Dendritic cell treated with granulocyte-macrophage colony-stimulating factor and Interleukin-4, amounts not matched to agents 40 ng/mL and 50 ng/mL, for 4 days (primary cell): ENCODE measurements around the gene GCNT1.

Experiments used
- H3K27ac Mint-ChIP-seq: one replicate; pipeline ENCODE4 v1.8.0; 2022; ENCODE audit warnings: mild to moderate bottlenecking, mixed read lengths
- H3K27me3 Mint-ChIP-seq: one replicate; pipeline ENCODE4 v1.8.0; 2022; ENCODE audit warnings: mild to moderate bottlenecking, mixed read lengths
- H3K36me3 Mint-ChIP-seq: one replicate; pipeline ENCODE4 v1.8.0; 2022; ENCODE audit warnings: low read depth, mixed read lengths
- H3K4me1 Mint-ChIP-seq: one replicate; pipeline ENCODE4 v1.8.0; 2022; ENCODE audit warnings: low read depth, mixed read lengths
- H3K4me3 Mint-ChIP-seq: one replicate; pipeline ENCODE4 v1.8.0; 2022; ENCODE audit warnings: mild to moderate bottlenecking, moderate library complexity, mixed read lengths
- H3K9me3 Mint-ChIP-seq: one replicate; pipeline ENCODE4 v1.8.0; 2022; ENCODE audit warnings: mixed read lengths
- intact Hi-C: fragments of 100-400 bp; cut with micrococcal nuclease; formaldehyde crosslinking; loops from one replicate; pipeline ENCODE4 v1.15.0; 2022

GCNT1 gene

DNA sequence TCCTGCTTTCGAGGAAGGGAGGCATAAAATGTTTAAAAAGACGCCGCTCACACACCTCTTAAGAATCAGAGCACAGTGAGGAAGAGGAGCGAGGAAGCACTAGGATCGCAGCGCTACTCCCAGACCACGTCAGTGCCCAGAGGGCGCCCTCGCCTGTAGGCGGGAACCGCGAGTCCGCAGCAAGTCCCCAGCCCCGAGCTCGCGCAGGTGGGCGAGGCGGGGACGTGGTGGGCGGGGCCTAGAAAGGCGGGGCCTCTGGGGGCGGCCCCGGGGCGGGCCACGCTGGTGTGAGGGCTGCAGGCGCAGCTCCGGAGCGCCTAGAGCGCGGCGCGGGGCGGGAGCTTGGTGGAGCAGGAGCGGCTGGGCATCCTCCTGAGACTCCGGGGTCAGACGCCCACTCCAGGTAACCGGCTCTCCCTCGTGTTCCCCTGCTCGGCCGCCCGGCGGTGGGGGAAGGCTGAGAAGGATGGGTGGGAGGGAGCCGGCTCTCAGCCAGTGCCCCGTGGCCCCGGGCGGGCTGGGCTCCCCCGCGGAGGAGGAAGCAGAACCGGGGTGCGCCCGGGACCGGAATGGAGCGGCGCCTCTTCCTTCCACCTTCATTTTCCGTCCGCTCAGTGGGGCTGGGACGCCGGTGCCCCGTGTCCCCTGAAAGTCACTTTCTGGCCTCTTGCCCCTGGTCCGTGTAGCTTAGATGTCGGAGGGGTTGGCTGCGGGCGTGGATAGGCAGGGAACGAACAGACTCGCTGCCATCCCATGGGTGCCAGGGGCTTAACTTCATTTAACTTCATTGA lies at the start of gene GCNT1:
Gene GCNT1 (plus strand): TSS at position 280 of the 791 bp plus-strand sequence. CDS start 43,200 bp downstream, outside the sequence.
- H3K27me3 Mint-ChIP-seq = no peaks in the 10 kb centered on the region
- peak within 1 kb of the TSS; percentile 96 for H3K27ac Mint-ChIP-seq
- H3K9me3 Mint-ChIP-seq = no peaks in the 10 kb centered on the region
- H3K36me3 Mint-ChIP-seq = peaks cover 47% of the 10 kb centered on the region
- intact Hi-C loops = loop anchor here (10.0 kb wide), 1 partner anchor 106 kb away; no protein-coding TSS in a partner anchor
- peak within 1 kb of the TSS; percentile 98 for H3K4me3 Mint-ChIP-seq
- peaks cover 31% of the 10 kb centered on the region for H3K4me1 Mint-ChIP-seq

DNA sequence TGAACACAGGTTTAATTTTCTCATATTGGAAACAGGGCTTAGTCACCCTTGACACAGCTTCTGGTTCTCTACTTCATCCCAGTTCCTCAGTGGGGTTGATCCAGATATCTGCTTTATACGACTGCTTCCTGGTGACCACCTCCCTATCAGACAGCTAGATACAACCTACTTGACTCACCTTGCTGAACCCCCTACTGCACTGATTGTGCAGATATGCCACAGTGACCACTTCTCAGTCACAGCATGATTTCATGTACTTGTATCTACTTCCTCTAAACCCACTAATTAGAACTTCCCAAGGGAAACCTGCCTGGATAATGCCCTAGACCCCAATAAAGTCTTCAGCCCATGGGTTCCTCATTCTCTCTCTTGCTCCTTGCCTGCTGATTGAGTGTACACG lies 46.3 kb upstream of the GCNT1 start:
- Mint-ChIP-seq H3K4me3 (no peak overlapping the region), H3K27me3 (no peaks in the 10 kb centered on the region), H3K9me3 (peaks cover 14% of the 10 kb centered on the region), H3K4me1 (peaks cover 13% of the 10 kb centered on the region), H3K27ac (no peak overlapping the region), H3K36me3 (peaks cover 9% of the 10 kb centered on the region)
- intact Hi-C loops = no loop called here

DNA sequence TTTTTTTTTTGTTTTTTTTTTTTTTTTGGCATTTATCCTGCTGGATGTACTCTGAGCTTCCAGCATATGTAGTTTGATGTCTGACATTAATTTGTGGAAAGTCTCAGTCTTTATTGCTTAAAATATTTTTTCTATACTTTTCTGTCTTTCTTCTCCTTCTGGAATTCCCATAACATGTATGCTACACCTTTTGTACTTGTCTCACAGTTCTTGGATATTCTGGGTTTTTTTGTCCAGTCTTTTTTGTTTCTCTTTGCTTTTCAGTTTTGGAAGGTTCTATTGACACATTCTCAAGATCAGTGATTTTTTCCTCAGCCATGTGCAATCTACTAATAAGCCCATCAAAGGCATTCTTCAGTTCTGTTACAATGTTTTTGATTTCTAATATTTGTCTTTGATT lies 45.3 kb upstream of the GCNT1 start:
- intact Hi-C loops = no loop called here
- Mint-ChIP-seq H3K36me3 (peaks cover 9% of the 10 kb centered on the region), H3K4me3 (no peak overlapping the region), H3K4me1 (peaks cover 9% of the 10 kb centered on the region), H3K27me3 (no peaks in the 10 kb centered on the region), H3K27ac (no peak overlapping the region), H3K9me3 (peaks cover 14% of the 10 kb centered on the region)

- Mint-ChIP-seq H3K36me3 (peaks cover 9% of the 10 kb centered on the region), H3K9me3 (peaks cover 14% of the 10 kb centered on the region), H3K4me3 (no peak overlapping the region), H3K4me1 (peaks cover 8% of the 10 kb centered on the region), H3K27ac (no peak overlapping the region), H3K27me3 (no peaks in the 10 kb centered on the region)
- intact Hi-C loops = no loop called here
Observed at GRCh38 chr9:76414661-76415060, 44.3 kb upstream of the GCNT1 start.

- Mint-ChIP-seq H3K36me3 (peaks cover 9% of the 10 kb centered on the region), H3K27ac (no peak overlapping the region), H3K4me1 (peaks cover 8% of the 10 kb centered on the region), H3K27me3 (no peaks in the 10 kb centered on the region), H3K4me3 (no peak overlapping the region), H3K9me3 (peaks cover 14% of the 10 kb centered on the region)
- intact Hi-C loops = no loop called here
Observed at GRCh38 chr9:76415154-76415553, 43.8 kb upstream of the GCNT1 start.

GRCh38 chr9:76415731-76416130 lies 43.3 kb upstream of the GCNT1 start:
- intact Hi-C loops = no loop called here
- Mint-ChIP-seq H3K4me3 (no peak overlapping the region), H3K27ac (no peak overlapping the region)

GRCh38 chr9:76417394-76417793 lies 41.6 kb upstream of the GCNT1 start:
- Mint-ChIP-seq H3K4me3 (no peak overlapping the region), H3K27ac (no peak overlapping the region), H3K9me3 (peaks cover 14% of the 10 kb centered on the region), H3K27me3 (no peaks in the 10 kb centered on the region), H3K4me1 (peaks cover 7% of the 10 kb centered on the region), H3K36me3 (peaks cover 9% of the 10 kb centered on the region)
- intact Hi-C loops = no loop called here

More at GRCh38 chr9:76415731-76416130, 43.3 kb upstream of the GCNT1 start:
- peaks cover 9% of the 10 kb centered on the region for H3K36me3 Mint-ChIP-seq
- H3K27me3 Mint-ChIP-seq = no peaks in the 10 kb centered on the region
- peaks cover 14% of the 10 kb centered on the region for H3K9me3 Mint-ChIP-seq
- H3K4me1 Mint-ChIP-seq = peaks cover 8% of the 10 kb centered on the region

GRCh38 chr9:76419782-76420380 lies 39.1 kb upstream of the GCNT1 start:
- intact Hi-C loops = no loop called here
- Mint-ChIP-seq H3K27ac (no peak overlapping the region), H3K36me3 (no peaks in the 10 kb centered on the region), H3K4me3 (no peak overlapping the region), H3K9me3 (no peaks in the 10 kb centered on the region), H3K27me3 (no peaks in the 10 kb centered on the region), H3K4me1 (no peaks in the 10 kb centered on the region)

DNA sequence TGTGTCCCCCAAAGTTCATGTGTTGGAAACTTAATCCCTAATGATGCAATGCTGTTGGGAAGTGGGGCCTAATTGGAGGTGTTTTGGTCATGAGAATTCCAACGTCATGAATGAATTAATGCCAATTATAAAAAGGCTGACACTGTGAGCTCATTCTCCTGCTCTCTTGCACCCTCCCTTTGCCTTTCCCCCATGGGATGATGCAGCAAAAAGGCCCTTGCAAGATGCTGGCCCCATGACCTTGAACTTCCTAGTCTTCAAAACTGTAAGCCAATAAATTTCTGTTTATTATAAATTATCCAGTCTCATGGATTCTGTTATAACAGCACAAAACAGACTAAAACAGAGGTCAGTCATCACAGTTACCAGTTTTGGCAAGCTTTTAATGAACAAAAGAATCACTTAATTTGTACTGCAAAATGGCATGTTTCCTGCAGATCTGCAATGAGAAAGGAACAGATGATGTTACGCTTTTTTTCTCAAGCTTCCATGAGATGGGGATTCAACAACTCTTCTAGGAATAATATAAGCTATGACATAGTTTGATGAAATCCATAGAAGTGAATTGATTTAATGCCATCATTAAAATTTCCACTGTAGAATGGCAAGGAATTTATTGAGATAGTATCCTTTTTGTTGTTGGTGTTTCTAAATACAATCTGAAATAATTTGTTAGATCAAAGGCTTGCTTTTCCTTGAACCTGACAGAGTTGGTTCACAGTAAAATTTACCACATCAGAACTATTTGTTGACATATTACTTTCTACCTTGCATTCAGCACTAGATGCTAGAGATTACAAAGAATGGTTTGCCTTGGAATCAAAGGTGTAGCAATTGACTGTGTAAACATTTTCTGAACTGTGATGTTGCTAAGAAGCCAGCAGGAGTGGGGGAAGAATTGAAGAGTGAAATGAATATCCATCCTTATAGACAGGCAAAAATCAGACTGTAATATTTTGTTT lies 35.5 kb upstream of the GCNT1 start:
- H3K27ac Mint-ChIP-seq = no peak overlapping the region
- H3K27me3 Mint-ChIP-seq = no peaks in the 10 kb centered on the region
- no peaks in the 10 kb centered on the region for H3K9me3 Mint-ChIP-seq
- H3K4me1 Mint-ChIP-seq = no peaks in the 10 kb centered on the region
- no peak overlapping the region for H3K4me3 Mint-ChIP-seq
- H3K36me3 Mint-ChIP-seq = no peaks in the 10 kb centered on the region
- intact Hi-C loops = no loop called here

GRCh38 chr9:76424491-76424890 lies 34.5 kb upstream of the GCNT1 start:
- no peaks in the 10 kb centered on the region for H3K9me3 Mint-ChIP-seq
- H3K27me3 Mint-ChIP-seq = no peaks in the 10 kb centered on the region
- H3K4me3 Mint-ChIP-seq = no peak overlapping the region
- H3K27ac Mint-ChIP-seq = no peak overlapping the region
- H3K36me3 Mint-ChIP-seq = no peaks in the 10 kb centered on the region
- no peaks in the 10 kb centered on the region for H3K4me1 Mint-ChIP-seq
- intact Hi-C loops = no loop called here

- Mint-ChIP-seq H3K36me3 (no peaks in the 10 kb centered on the region), H3K27ac (no peak overlapping the region), H3K27me3 (no peaks in the 10 kb centered on the region), H3K4me1 (no peaks in the 10 kb centered on the region), H3K4me3 (no peak overlapping the region), H3K9me3 (no peaks in the 10 kb centered on the region)
- intact Hi-C loops = no loop called here
Observed at GRCh38 chr9:76425677-76426453, 33.1 kb upstream of the GCNT1 start.

- Mint-ChIP-seq H3K36me3 (no peaks in the 10 kb centered on the region), H3K27ac (no peak overlapping the region), H3K4me1 (no peaks in the 10 kb centered on the region), H3K4me3 (no peak overlapping the region), H3K9me3 (no peaks in the 10 kb centered on the region), H3K27me3 (no peaks in the 10 kb centered on the region)
- intact Hi-C loops = no loop called here
Observed at GRCh38 chr9:76426807-76427419, 32.1 kb upstream of the GCNT1 start.

- no peaks in the 10 kb centered on the region for H3K36me3 Mint-ChIP-seq
- H3K9me3 Mint-ChIP-seq = peaks cover 11% of the 10 kb centered on the region
- peaks cover 6% of the 10 kb centered on the region for H3K4me1 Mint-ChIP-seq
- H3K27ac Mint-ChIP-seq = no peak overlapping the region
- intact Hi-C loops = no loop called here
- H3K4me3 Mint-ChIP-seq = no peak overlapping the region
- H3K27me3 Mint-ChIP-seq = no peaks in the 10 kb centered on the region
Observed at GRCh38 chr9:76431601-76432000, 27.4 kb upstream of the GCNT1 start.
